Chondrocyte (in vitro differentiated cells): ENCODE measurements around the gene PTPMT1. TPM values are rescaled to one million over a fixed set of nuclear protein-coding genes. Genes with fewer than 3 reads are reported as not detected.

Experiments used
- DNase-seq: peaks from one replicate; pipeline ENCODE4 v3.0.0; 2021; ENCODE audit warnings: mixed read lengths, low spot score
- H3K27ac Mint-ChIP-seq: one replicate; pipeline ENCODE4 v1.8.0; 2021; ENCODE audit warnings: mild to moderate bottlenecking, moderate library complexity, mixed read lengths; ENCODE audit not compliant: unreplicated experiment
- H3K27me3 Mint-ChIP-seq: 2 replicates; pipeline ENCODE4 v1.8.0; 2021; ENCODE audit warnings: low read depth, mixed read lengths
- H3K36me3 Mint-ChIP-seq: 2 replicates; pipeline ENCODE4 v1.8.0; 2021; ENCODE audit warnings: low read depth, mixed read lengths
- H3K4me1 Mint-ChIP-seq: 2 replicates; pipeline ENCODE4 v1.8.0; 2021; ENCODE audit warnings: low read depth, mild to moderate bottlenecking, mixed read lengths
- H3K4me3 Mint-ChIP-seq: one replicate; pipeline ENCODE4 v1.8.0; 2021; ENCODE audit warnings: mild to moderate bottlenecking, moderate library complexity, mixed read lengths; ENCODE audit not compliant: unreplicated experiment
- H3K9me3 Mint-ChIP-seq: 2 replicates; pipeline ENCODE4 v1.8.0; 2021; ENCODE audit warnings: low read depth, mixed read lengths
- total RNA-seq: library from RNA; stranded (reverse); gene quantifications from 3 replicates; pipeline ENCODE4 v1.2.1, GENCODE V29; 2021
- TF ChIP-seq, protein P1 (sequence below): fragments of 200-600 bp; sonication (generic); IDR thresholded peaks from 2 replicates; pipeline ENCODE4 v1.5.0; 2021; ENCODE audit warnings: antibody characterized with exemption, mild to moderate bottlenecking, moderate library complexity

PTPMT1 gene
- total RNA-seq, 1 donor from 2014 or later, result 43.5 TPM

- Mint-ChIP-seq H3K4me1 (peaks cover 53% of the 10 kb centered on the region), H3K27me3 (no peaks in the 10 kb centered on the region), H3K36me3 (peaks cover 2% of the 10 kb centered on the region), H3K27ac (peak overlapping the region; percentile 96), H3K4me3 (no peak overlapping the region), H3K9me3 (no peaks in the 10 kb centered on the region)
- no peak for DNase-seq
- TF ChIP-seq, protein P1, sequence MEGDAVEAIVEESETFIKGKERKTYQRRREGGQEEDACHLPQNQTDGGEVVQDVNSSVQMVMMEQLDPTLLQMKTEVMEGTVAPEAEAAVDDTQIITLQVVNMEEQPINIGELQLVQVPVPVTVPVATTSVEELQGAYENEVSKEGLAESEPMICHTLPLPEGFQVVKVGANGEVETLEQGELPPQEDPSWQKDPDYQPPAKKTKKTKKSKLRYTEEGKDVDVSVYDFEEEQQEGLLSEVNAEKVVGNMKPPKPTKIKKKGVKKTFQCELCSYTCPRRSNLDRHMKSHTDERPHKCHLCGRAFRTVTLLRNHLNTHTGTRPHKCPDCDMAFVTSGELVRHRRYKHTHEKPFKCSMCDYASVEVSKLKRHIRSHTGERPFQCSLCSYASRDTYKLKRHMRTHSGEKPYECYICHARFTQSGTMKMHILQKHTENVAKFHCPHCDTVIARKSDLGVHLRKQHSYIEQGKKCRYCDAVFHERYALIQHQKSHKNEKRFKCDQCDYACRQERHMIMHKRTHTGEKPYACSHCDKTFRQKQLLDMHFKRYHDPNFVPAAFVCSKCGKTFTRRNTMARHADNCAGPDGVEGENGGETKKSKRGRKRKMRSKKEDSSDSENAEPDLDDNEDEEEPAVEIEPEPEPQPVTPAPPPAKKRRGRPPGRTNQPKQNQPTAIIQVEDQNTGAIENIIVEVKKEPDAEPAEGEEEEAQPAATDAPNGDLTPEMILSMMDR, result no peak
These were observed 33.7 kb upstream of the PTPMT1 start for GRCh38 chr11:47531666-47532065.

DNA sequence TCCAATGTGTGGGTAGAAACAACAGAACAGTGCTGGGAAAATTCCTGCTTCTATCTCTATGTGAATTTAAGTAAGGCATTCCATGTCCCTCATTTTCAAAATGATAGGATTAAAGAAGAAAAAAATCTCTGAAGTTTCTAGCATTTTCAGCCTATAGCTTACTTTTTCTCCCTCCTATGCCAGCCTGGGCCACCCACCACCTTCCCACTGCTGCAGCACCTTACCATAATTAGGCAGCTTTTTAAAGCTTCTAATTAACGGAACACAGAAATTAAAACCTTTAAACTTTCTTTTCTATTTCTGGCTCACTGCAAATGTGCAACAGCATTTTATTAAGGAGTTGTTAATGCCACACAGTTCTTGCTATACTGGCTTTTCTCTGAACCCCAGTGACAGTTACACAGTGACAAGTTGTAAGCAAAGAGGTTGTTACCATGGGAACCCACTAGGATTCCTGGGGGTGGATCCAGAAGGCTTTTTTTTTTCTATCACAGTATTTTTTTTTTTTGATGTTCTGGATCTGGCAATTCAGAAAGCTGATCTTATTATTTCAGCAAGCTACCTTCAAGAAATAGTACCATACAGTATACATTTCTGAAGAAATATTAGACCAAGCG, 32.7 kb upstream of the PTPMT1 start:
- H3K4me1 Mint-ChIP-seq, result peaks cover 61% of the 10 kb centered on the region
- H3K4me3 Mint-ChIP-seq, result peak overlapping the region; percentile 31
- no peak for DNase-seq
- TF ChIP-seq, protein P1, result no peak
- peak overlapping the region; percentile 96 for H3K27ac Mint-ChIP-seq
- H3K9me3 Mint-ChIP-seq, result no peaks in the 10 kb centered on the region
- peaks cover 2% of the 10 kb centered on the region for H3K36me3 Mint-ChIP-seq
- H3K27me3 Mint-ChIP-seq, result no peaks in the 10 kb centered on the region

GRCh38 chr11:47533690-47534151, 31.7 kb upstream of the PTPMT1 start:
- Mint-ChIP-seq H3K27me3 (no peaks in the 10 kb centered on the region), H3K36me3 (peaks cover 2% of the 10 kb centered on the region), H3K4me1 (peaks cover 67% of the 10 kb centered on the region), H3K4me3 (no peak overlapping the region), H3K9me3 (no peaks in the 10 kb centered on the region), H3K27ac (peak overlapping the region; percentile 96)
- no peak for DNase-seq
- TF ChIP-seq, protein P1, result no peak

GRCh38 chr11:47534704-47535251, 30.6 kb upstream of the PTPMT1 start:
- H3K27me3 Mint-ChIP-seq, result no peaks in the 10 kb centered on the region

DNA sequence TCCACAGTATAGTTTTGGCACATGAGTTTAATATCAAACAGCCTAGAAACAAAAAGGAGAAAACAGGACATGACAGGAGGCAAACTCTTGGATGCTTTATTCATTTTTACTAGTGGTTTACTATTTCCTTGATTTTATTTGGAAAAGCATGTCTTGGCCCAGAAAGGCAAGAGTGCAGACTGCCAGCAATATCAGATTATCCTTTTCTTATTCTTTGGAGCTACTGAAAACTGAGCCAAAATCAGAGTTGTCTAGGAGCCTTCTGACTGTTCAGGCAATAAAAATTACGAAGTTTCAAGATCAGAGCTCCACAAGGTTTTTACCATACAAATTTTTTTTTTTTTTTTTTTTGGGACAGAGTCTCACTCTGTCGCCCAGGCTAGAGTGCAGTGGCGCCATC, 28.5 kb upstream of the PTPMT1 start:
- no peaks in the 10 kb centered on the region for H3K9me3 Mint-ChIP-seq

More at GRCh38 chr11:47534704-47535251, 30.6 kb upstream of the PTPMT1 start:
- TF ChIP-seq, protein P1, result no peak
- Mint-ChIP-seq H3K36me3 (peaks cover 2% of the 10 kb centered on the region), H3K27ac (peak overlapping the region; percentile 94), H3K9me3 (no peaks in the 10 kb centered on the region), H3K4me3 (no peak overlapping the region), H3K4me1 (peaks cover 76% of the 10 kb centered on the region)
- DNase-seq, result no peak

More for the DNA sequence above, 28.5 kb upstream of the PTPMT1 start:
- no peak overlapping the region for H3K27ac Mint-ChIP-seq
- H3K36me3 Mint-ChIP-seq, result peaks cover 2% of the 10 kb centered on the region
- peaks cover 77% of the 10 kb centered on the region for H3K4me1 Mint-ChIP-seq
- DNase-seq, result no peak
- H3K4me3 Mint-ChIP-seq, result no peak overlapping the region
- no peaks in the 10 kb centered on the region for H3K27me3 Mint-ChIP-seq
- TF ChIP-seq, protein P1, result no peak
